Measurements from ENCODE around the gene TBC1D24.

DNA sequence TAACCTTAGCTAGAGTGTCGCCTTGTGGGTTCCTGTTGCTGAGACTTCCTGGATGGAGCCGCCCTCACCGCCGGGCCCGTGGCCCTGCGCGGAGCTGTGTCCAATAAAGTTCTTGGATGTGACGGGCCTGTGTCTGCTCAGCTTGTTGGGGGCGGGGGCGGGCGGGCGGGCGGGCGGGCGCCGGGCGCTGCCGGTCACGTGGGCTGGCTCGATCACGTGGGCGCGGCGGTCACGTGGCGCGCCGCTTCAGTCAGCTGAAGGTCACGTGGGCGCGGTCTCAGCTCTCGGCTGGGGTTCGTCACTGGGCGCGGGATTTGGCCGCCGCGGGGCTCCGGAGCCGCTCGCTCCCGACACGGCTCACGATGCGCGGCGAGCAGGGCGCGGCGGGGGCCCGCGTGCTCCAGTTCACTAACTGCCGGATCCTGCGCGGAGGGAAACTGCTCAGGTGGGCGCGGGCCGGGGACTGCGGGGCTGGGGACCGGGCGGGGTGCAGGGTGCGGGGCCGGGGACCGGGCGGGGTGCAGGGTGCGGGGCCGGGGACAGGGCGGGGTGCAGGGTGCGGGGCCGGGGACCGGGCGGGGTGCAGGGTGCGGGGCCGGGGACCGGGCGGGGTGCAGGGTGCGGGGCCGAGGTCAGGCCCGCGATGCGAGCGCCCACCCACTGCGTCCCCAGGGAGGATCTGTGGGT is 45.3 kb downstream of the TBC1D24 start, which contains the start of gene AMDHD2:
- TF ChIP-seq, protein P1, sequence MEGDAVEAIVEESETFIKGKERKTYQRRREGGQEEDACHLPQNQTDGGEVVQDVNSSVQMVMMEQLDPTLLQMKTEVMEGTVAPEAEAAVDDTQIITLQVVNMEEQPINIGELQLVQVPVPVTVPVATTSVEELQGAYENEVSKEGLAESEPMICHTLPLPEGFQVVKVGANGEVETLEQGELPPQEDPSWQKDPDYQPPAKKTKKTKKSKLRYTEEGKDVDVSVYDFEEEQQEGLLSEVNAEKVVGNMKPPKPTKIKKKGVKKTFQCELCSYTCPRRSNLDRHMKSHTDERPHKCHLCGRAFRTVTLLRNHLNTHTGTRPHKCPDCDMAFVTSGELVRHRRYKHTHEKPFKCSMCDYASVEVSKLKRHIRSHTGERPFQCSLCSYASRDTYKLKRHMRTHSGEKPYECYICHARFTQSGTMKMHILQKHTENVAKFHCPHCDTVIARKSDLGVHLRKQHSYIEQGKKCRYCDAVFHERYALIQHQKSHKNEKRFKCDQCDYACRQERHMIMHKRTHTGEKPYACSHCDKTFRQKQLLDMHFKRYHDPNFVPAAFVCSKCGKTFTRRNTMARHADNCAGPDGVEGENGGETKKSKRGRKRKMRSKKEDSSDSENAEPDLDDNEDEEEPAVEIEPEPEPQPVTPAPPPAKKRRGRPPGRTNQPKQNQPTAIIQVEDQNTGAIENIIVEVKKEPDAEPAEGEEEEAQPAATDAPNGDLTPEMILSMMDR (IDR thresholded peaks at IDR 0.05; ENCODE audit: low read length): no peak
- no peak for TF ChIP-seq EZH2 (IDR thresholded peaks at IDR 0.05; ENCODE audit: borderline replicate concordance, low read length)

Data from OCI-LY1 (cell line).